Measurements from ENCODE around the gene KRTAP5-7.
"Not testable (repeated sequence)": the region's sequence is repeated elsewhere in the genome, so short reads cannot be mapped to it uniquely, and the experiment has no call there.

The KRTAP5-7 gene

DNA sequence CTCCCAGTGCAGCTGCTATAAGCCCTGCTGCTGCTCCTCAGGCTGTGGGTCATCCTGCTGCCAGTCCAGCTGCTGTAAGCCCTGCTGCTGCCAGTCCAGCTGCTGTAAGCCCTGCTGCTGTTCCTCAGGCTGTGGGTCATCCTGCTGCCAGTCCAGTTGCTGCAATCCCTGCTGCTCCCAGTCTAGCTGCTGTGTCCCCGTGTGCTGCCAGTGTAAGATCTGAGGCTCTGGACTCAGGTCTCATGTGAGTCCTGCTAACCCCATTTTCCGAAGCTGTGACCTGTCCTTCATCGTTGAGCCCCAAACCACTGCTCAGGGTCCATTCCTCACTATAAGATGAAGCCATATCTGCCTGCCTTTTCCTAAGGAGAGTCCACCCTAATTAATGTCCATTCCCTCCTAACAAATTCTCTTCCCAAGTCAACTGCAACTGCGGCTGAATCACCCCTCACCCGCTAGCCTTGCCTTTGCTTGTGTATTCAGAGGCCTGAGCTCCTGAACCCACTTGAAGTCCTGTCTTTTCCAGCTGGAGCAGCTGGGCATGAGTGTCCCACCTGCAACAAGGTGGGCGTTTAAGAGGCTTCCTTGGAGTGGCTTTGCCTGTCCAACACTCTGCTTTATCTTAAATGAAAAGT lies 626 bp downstream of the KRTAP5-7 start:
- POLR2A ChIA-PET = no interaction called here
- CTCF ChIA-PET = no interaction called here
- DNase-seq (ENCODE audit: low read depth, low spot score) = no peak
- no peak overlapping the region for H3K4me3 ChIP-seq (ENCODE audit: low read depth, low read length)
- TF ChIP-seq CTCF (IDR thresholded peaks at IDR 0.05; ENCODE audit: insufficient read depth, low read length, missing control alignments) = no peak

DNA sequence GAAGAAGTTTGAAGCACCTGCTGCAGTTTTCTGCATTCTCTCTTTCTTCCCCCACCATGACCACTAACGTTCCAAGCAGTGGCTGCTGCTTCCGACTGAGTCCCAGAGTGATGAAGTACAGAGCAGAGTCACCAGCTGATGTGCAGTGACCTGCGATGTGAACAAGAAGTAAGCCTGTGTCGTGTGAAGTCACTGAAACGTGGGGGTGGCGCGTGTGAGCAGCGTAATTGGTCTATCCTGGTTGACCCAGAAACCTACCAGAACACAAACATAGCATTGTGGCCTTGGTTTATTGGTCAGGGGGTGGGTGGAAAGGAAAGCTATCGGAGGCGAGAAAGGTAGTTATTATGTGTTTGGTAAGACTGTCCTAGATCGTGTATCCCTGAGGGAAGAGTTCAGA lies 3.5 kb downstream of the KRTAP5-7 start:
- TF ChIP-seq CTCF (IDR thresholded peaks at IDR 0.05; ENCODE audit: insufficient read depth, low read length, missing control alignments) = no peak
- CTCF ChIA-PET = no interaction called here

GRCh38 chr11:71532036-71532610 lies 5.1 kb downstream of the KRTAP5-7 start:
- no peak for DNase-seq (ENCODE audit: low read depth, low spot score)
- ChIA-PET POLR2A (no interaction called here), CTCF (interaction anchor here (0.6 kb wide), 1 partner anchor 48 kb away, joined by 3 read pairs; no protein-coding TSS in a partner anchor)
- TF ChIP-seq CTCF (IDR thresholded peaks at IDR 0.05; ENCODE audit: insufficient read depth, low read length, missing control alignments) = no peak
- no peak overlapping the region for H3K4me3 ChIP-seq (ENCODE audit: low read depth, low read length)

More for the DNA sequence above, 3.5 kb downstream of the KRTAP5-7 start:
- POLR2A ChIA-PET = no interaction called here
- no peak for DNase-seq (ENCODE audit: low read depth, low spot score)
- no peak overlapping the region for H3K4me3 ChIP-seq (ENCODE audit: low read depth, low read length)

GRCh38 chr11:71534711-71535608 lies 7.9 kb downstream of the KRTAP5-7 start:
- DNase-seq (ENCODE audit: low read depth, low spot score); POLR2A ChIA-PET; CTCF ChIA-PET; H3K4me3 ChIP-seq (ENCODE audit: low read depth, low read length): not testable (repeated sequence)

- DNase-seq (ENCODE audit: low read depth, low spot score) = no peak
- POLR2A ChIA-PET = no interaction called here
- no peak overlapping the region for H3K4me3 ChIP-seq (ENCODE audit: low read depth, low read length)
- no peak for TF ChIP-seq CTCF (IDR thresholded peaks at IDR 0.05; ENCODE audit: insufficient read depth, low read length, missing control alignments)
- CTCF ChIA-PET = no interaction called here
Measured at GRCh38 chr11:71535825-71536224, 8.8 kb downstream of the KRTAP5-7 start.

DNA sequence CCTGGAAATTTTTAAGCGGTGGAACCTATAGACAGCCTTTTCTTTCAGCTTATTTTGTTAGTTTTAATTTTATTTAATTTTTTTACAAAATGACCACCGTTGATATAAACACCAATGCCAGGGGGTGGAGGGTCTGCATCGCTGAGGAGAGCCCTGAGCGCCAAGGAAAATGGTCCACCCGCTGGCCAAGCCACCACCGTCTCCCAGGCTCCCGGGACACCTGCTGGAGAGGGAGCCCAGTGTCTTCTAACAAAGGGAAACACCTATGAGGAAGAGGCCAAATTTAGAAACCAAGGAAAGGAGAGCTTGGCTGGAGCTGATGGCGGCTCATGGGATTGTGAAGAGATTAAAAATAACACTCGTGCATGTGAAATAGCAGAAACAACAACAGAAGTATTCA lies 10.5 kb downstream of the KRTAP5-7 start:
- no peak for DNase-seq (ENCODE audit: low read depth, low spot score)
- ChIA-PET POLR2A (no interaction called here), CTCF (no interaction called here)
- no peak for TF ChIP-seq CTCF (IDR thresholded peaks at IDR 0.05; ENCODE audit: insufficient read depth, low read length, missing control alignments)
- no peak overlapping the region for H3K4me3 ChIP-seq (ENCODE audit: low read depth, low read length)

- POLR2A ChIA-PET; H3K4me3 ChIP-seq (ENCODE audit: low read depth, low read length); DNase-seq (ENCODE audit: low read depth, low spot score); CTCF ChIA-PET: not testable (repeated sequence)
Measured at GRCh38 chr11:71537977-71538665, 11.1 kb downstream of the KRTAP5-7 start, which contains the start of gene KRTAP5-8. Gene KRTAP5-8 (plus strand): TSS chr11:71538025. CDS start chr11:71538056, 31 bp downstream.
